GM21619 (cell line): ENCODE results near the gene KIR2DL3.
"Not testable (repeated sequence)": the region's sequence is repeated elsewhere in the genome, so short reads cannot be mapped to it uniquely, and the experiment has no call there.

Experiments used
- ATAC-seq: cut with Tn5 transposase; IDR thresholded peaks from one replicate; pipeline ENCODE4 v1.9.1; 2021; ENCODE audit not compliant: unreplicated experiment

The KIR2DL3 gene

DNA sequence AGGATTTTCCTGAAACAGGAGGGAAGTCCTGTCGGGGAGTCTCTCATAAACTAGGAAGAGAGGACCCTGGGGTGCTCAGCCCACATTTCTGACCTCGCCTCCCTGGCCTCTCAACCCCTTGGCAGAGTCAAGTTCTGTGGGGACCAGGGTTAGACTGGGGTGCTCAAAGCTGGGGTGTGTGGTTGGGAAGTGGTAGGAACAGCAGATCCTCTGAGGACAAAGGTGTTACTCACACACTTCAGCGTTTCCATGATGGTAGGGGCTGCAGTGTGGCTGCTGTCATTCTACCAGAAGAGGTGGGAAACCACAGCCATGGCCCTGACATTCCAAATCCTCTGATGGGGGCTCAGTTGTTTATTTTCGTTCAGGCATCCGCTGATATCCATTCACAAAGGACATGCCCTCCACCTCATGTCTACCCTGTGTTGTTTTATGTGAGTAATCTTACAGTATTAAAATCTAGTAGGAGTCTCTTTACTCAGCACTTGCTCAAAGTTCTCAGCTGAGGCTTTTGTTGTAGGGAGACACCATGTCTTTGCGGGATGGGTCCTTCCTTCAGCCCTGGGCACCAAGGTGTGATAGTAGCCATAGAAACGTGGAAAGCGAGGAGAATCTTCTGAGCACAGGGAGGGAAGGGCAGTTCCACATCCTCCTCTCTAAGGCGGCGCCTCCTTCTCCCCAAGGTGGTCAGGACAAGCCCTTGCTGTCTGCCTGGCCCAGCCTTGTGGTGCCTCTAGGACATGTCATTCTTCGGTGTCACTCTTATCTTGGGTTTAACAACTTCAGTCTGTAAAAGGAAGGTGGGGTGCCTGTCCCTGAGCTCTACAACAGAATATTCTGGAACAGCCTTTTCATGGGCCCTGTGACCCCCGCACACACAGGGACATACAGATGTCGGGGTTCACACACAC, 1.5 kb downstream of the KIR2DL3 start:
- ATAC-seq = no peak

DNA sequence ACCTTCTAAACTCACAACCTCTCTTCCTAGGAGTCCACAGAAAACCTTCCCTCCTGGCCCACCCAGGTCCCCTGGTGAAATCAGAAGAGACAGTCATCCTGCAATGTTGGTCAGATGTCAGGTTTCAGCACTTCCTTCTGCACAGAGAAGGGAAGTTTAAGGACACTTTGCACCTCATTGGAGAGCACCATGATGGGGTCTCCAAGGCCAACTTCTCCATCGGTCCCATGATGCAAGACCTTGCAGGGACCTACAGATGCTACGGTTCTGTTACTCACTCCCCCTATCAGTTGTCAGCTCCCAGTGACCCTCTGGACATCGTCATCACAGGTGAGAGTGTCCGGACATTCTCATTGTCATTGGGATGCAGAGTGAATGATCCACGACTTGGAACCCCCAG, 3.6 kb downstream of the KIR2DL3 start:
- ATAC-seq = not testable (repeated sequence)

DNA sequence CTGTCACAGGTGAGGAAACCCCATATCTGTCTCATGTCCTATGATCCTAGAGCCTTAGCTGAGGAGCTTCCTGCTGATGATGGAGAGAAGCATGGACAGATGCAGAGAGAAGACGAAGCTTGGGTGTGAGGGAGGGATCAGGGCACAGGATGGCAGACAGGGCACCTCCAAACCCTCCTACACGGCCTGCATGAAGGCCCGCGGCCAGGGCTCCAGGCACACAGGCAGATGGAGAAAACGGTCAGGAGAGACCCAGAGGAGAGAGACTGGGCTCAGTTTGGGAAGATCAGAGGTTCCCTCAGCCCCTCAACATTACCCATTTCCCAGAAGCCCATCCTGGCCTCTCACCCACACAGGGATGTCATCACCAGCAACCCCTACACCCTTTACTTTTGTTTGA, 5.8 kb downstream of the KIR2DL3 start:
- not testable (repeated sequence) for ATAC-seq

DNA sequence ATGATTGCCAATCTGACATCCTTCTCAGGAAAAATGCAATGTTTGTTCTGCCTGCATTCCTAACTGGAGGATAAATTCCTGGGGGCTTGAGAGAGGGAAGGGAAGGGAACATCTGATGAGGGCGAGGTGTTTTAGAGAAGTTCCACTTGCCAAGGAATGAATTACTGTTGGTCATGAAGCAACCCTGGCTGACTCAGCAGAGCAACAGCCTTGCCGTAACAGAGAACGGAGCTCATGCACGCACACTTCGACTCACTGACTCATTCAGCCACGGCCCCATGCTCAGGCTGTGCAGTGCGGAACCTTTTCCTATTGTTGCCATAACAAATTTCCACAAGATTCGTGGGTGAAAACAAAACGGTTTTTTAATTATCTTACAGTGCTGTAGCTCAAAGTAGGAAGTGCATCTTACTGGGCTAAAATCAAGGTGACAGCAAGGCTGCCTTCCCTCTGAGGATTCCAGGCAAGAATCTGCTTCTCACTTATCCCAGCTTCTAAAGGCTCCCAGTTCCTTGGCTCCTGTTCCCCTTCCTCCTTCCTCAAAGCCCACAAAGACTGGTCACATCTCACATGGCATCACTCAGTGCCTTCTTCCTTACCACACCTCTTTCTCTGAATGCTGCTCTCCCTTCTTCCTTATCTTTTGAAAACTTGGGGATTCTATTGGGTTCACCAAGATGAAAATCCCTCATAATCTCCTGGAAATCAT, 9.5 kb downstream of the KIR2DL3 start:
- not testable (repeated sequence) for ATAC-seq

DNA sequence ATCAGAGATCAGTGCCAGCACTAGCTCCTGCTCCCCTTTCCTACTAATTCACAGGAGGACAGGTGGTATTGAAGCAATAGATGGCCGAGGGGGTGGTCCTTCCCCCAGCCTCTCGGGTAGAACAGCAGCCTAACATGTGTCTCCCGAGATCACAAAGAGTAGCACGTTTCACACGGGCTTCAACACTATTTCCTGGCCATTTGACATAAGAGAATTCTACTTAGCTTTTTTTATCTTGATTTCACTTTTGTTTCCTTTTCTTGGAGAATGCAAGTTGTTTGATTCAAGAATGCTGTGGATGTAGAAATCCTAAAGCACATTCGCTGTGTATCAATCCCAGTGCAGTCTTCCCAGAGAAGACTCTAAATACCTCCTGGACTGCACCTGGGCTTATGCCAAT, 12.0 kb downstream of the KIR2DL3 start:
- not testable (repeated sequence) for ATAC-seq

DNA sequence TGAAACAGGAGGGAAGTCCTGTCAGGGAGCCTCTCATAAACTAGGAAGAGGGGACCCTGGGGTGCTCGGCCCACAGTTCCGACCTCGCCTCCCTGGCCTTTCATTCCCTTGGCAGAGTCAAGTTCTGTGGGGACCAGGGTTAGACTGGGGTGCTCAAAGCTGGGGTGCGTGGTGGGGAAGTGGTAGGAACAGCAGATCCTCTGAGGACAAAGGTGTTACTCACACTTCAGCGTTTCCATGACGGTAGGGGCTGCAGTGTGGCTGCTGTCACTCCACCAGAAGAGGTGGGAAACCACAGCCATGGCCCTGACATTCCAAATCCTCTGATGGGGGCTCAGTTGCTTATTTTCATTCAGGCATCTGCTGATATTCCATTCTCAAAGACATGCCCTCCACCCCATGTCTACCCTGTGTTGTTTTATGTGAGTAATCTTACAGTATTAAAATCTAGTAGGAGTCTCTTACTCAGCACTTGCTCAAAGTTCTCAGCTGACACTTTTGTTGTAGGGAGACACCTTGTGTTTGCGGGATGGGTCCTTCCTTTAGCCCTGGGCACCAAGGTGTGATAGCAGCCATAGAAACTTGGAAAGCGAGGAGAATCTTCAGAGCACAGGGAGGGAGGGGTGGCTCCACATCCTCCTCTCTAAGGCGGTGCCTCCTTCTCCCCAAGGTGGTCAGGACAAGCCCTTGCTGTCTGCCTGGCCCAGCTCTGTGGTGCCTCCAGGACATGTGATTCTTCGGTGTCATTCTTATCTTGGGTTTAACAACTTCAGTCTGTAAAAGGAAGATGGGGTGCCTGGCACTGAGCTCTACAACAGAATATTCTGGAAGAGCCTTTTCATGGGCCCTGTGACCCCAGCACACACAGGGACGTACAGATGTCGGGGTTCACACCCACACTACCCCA, 18.1 kb downstream of the KIR2DL3 start:
- ATAC-seq = not testable (repeated sequence)

DNA sequence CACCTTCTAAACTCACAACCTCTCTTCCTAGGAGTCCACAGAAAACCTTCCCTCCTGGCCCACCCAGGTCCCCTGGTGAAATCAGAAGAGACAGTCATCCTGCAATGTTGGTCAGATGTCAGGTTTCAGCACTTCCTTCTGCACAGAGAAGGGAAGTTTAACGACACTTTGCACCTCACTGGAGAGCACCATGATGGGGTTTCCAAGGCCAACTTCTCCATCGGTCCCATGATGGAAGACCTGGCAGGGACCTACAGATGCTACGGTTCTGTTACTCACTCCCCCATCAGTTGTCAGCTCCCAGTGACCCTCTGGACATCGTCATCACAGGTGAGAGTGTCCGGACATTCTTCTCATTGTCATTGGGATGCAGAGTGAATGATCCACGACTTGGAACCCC, 20.3 kb downstream of the KIR2DL3 start:
- not testable (repeated sequence) for ATAC-seq

DNA sequence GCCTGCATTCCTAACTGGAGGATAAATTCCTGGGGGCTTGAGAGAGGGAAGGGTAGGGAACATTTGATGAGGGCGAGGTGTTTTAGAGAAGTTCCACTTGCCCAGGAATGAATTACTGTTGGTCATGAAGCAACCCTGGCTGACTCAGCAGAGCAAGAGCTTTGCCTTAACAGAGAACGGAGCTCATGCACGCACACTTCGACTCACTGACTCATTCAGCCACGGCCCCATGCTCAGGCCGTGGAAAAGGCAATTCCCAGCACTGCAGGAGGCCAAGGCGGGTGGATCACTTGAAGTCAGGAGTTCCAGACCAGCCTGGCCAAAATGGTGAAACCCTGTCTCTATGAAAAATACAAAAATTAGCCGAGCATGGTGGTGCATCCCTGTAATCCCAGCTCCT, 25.9 kb downstream of the KIR2DL3 start:
- ATAC-seq = not testable (repeated sequence)

DNA sequence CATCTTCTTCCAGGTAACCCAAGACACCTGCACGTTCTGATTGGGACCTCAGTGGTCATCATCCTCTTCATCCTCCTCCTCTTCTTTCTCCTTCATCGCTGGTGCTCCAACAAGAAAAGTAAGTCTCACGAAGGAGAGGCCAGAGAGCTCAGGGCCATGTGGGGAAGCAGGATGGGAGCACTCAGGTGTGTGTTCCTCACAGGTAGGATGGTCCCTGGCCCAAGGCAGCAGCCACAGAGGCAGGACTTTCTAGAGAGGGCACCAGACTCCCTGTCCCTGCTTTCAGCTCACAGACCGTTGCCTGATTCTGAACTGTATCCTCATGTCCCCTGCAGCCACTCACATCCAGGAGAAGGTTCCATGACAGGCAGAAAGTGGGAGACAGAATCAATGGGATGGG, 28.2 kb downstream of the KIR2DL3 start:
- ATAC-seq = not testable (repeated sequence)

DNA sequence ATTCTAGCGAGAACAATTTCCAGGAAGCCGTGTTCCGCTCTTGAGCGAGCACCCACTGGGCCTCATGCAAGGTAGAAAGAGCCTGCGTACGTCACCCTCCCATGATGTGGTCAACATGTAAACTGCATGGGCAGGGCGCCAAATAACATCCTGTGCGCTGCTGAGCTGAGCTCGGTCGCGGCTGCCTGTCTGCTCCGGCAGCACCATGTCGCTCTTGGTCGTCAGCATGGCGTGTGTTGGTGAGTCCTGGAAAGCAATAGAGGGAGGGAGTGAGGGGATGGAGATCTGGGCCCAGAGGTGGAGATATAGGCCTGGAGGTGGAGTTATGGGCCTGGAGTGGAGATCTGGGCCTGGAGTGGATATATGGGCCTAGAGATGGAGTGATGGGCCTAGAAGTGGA, 31.3 kb downstream of the KIR2DL3 start, which contains the start of gene KIR2DL1:
Gene KIR2DL1 (plus strand): TSS at position 148 of the 400 bp plus-strand sequence. CDS start 58 bp downstream, at position 206.
- not testable (repeated sequence) for ATAC-seq

DNA sequence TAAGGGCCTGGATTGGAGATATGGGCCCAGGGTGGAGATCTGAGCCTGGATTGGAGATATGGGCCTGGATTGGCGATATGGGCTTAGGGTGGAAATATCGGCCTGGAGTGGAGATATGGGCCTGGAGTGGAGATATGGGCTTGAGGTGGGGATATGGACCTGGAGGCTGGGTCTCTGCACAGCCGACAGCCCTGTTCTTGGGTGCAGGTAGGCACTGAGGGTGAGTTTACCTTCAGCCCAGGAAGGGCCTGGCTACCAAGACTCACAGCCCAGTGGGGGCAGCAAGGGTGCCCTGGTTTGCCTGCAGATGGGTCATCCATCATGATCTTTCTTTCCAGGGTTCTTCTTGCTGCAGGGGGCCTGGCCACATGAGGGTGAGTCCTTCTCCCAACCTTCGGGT, 32.2 kb downstream of the KIR2DL3 start:
- not testable (repeated sequence) for ATAC-seq

DNA sequence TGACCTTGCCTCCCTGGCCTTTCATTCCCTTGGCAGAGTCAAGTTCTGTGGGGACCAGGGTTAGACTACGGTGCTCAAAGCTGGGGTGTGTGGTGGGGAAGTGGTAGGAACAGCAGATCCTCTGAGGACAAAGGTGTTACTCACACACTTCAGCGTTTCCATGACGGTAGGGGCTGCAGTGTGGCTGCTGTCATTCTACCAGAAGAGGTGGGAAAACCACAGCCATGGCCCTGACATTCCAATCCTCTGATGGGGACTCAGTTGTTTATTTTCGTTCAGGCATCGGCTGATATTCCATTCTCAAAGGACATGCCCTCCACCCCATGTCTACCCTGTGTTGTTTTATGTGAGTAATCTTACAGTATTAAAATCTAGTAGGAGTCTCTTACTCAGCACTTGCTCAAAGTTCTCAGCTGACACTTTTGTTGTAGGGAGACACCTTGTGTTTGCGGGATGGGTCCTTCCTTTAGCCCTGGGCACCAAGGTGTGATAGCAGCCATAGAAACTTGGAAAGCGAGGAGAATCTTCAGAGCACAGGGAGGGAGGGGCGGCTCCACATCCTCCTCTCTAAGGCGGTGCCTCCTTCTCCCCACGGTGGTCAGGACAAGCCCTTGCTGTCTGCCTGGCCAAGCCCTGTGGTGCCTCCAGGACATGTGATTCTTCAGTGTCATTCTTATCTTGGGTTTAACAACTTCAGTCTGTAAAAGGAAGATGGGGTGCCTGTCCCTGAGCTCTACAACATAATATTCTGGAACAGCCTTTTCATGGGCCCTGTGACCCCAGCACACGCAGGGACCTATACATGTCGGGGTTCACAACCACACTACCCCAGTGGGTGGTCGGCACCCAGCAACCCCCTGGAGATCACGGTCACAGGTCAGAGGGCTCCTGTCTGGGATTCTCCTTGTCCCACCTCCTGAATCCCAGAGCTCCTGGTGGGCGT, 33.0 kb downstream of the KIR2DL3 start:
- ATAC-seq = not testable (repeated sequence)

DNA sequence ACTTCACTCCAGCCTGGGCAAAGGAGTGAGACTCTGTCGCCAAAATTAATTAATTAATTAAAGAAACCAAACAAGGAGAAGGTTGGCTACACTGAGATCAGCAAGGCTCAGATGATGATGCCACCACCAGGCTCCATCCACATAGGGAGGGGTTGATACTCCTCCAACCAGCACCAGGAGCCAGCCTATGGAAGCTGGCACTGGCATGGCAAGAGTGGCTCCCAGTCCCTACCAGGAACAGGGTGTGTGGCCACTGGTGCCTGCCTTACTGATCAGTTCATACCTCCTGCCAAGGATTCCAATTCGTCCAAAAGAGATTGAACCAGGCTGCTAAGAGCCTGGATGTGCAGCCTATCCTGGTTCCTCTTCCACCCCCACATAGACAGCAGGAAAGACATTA, 34.4 kb downstream of the KIR2DL3 start:
- ATAC-seq = not testable (repeated sequence)

DNA sequence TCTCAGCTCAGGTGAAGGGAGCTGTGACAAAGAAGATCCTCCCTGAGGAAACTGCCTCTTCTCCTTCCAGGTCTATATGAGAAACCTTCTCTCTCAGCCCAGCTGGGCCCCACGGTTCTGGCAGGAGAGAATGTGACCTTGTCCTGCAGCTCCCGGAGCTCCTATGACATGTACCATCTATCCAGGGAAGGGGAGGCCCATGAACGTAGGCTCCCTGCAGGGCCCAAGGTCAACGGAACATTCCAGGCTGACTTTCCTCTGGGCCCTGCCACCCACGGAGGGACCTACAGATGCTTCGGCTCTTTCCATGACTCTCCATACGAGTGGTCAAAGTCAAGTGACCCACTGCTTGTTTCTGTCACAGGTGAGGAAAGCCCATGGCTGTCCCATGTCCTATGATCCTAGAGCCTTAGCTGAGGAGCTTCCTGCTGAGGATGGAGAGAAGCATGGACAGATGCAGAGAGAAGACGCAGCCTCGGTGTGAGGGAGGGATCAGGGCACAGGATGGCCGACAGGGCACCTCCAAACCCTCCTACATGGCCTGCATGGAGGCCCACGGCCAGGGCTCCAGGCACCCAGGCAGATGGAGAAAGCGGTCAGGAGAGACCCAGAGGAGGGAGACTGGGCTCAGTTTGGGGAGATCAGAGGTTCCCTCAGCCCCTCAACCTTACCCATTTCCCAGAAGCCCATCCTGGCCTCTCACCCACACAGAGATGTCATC, 36.9 kb downstream of the KIR2DL3 start:
- ATAC-seq = not testable (repeated sequence)

DNA sequence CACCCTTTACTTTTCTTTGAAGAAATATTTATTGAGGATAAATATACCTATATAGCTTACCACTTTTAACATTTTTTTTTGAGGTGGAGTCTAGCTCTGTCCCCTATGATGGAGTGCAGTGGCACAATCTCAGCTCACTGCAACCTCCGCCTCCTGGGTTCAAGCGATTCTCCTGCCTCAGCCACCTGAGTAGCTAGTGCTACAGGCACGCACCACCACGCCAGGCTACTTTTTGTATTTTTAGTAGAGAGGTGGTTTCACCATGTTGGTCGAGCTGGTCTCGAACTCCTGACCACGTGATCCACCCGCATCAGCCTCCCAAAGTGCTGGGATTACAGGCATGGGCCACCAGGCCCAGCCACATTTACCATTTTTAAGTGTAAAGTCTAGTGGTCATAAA, 37.5 kb downstream of the KIR2DL3 start:
- not testable (repeated sequence) for ATAC-seq

DNA sequence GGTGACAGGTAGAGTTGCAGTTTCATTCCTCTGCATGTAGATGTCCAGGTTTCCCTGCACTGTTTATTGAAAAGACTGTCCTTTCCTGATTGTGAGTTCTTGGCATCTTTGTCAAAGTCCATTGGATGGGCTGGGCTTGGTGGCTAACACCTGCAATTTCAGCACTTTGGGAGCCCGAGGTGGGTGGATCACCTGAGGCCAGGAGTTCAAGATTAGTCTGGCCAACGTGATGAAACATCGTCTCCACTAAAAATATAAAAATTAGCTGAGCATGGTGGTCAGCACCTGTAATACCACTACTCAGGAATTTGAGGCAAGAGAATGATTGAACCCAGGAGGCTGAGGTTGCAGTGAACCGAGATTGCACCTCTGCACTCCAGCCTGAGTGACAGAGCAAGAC, 39.5 kb downstream of the KIR2DL3 start:
- not testable (repeated sequence) for ATAC-seq

DNA sequence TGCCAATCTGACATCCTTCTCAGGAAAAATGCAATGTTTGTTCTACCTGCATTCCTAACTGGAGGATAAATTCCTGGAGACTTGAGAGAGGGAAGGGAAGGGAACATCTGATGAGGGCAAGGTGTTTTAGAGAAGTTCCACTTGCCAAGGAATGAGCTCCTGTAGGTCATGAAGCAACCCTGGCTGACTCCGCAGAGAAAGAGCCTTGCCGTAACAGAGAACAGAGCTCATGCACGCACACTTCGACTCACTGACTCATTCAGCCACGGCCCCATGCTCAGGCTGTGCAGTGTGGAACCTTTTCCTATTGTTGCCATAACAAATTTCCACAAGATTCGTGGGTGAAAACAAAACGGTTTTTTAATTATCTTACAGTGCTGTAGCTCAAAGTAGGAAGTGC, 40.6 kb downstream of the KIR2DL3 start:
- ATAC-seq = not testable (repeated sequence)

DNA sequence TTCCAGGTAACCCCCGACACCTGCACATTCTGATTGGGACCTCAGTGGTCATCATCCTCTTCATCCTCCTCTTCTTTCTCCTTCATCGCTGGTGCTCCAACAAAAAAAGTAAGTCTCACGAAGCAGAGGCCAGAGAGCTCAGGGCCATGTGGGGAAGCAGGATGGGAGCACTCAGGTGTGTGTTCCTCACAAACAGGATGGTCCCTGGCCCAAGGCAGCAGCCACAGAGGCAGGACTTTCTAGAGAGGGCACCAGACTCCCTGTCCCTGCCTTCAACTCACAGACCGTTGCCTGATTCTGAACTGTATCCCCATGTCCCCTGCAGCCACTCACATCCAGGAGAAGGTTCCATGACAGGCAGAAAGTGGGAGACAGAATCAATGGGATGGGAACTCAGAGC, 44.6 kb downstream of the KIR2DL3 start:
- ATAC-seq = not testable (repeated sequence)

DNA sequence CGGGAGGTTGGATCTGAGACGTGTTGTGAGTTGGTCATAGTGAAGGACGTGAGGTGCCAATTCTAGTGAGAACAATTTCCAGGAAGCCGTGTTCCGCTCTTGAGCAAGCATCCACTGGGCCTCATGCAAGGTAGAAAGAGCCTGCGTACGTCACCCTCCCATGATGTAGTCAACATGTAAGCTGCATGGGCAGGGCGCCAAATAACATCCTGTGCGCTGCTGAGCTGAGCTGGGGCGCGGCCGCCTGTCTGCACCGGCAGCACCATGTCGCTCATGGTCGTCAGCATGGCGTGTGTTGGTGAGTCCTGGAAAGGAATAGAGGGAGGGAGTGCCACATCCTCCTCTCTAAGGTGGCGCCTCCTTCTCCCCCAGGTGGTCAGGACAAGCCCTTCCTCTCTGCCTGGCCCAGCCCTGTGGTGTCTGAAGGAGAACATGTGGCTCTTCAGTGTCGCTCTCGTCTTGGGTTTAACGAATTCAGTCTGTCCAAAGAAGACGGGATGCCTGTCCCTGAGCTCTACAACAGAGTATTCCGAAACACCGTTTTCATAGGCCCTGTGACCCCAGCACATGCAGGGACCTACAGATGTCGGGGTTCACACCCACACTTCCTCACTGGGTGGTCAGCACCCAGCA, 47.9 kb downstream of the KIR2DL3 start:
- not testable (repeated sequence) for ATAC-seq
